Activated T-helper 2 cell treated with anti-CD3 and anti-CD28 coated beads, Interferon-gamma antibody, Interleukin-2, Interleukin-4, amounts not matched to agents 10 μg/mL and 5 μg/mL and 100 μg/mL, durations not matched to agents 14 hours and 24 hours and 36 hours (primary cell): ENCODE results near the gene CARMIL1. TPM values are rescaled to one million over a fixed set of nuclear protein-coding genes. Genes with fewer than 3 reads are reported as not detected.
"Not testable (repeated sequence)": the region's sequence is repeated elsewhere in the genome, so short reads cannot be mapped to it uniquely, and the experiment has no call there.

Experiments
- DNase-seq: peaks from one replicate; pipeline ENCODE4 v3.0.0; 2021; ENCODE audit warnings: low spot score
- H3K27ac Mint-ChIP-seq: one replicate; pipeline ENCODE4 v1.8.0; 2021; ENCODE audit warnings: mixed read lengths
- H3K27me3 Mint-ChIP-seq: one replicate; pipeline ENCODE4 v1.8.0; 2021; ENCODE audit warnings: low read depth, mixed read lengths
- H3K36me3 Mint-ChIP-seq: one replicate; pipeline ENCODE4 v1.8.0; 2021; ENCODE audit warnings: low read depth, mixed read lengths
- H3K4me1 Mint-ChIP-seq: one replicate; pipeline ENCODE4 v1.8.0; 2021; ENCODE audit warnings: low read depth, mixed read lengths
- H3K4me3 Mint-ChIP-seq: one replicate; pipeline ENCODE4 v1.8.0; 2021; ENCODE audit warnings: low read depth, mild to moderate bottlenecking, moderate library complexity, mixed read lengths
- H3K9me3 Mint-ChIP-seq: one replicate; pipeline ENCODE4 v1.8.0; 2021; ENCODE audit warnings: mixed read lengths
- intact Hi-C: fragments of 100-400 bp; cut with micrococcal nuclease; formaldehyde crosslinking; loops from one replicate; pipeline ENCODE4 v1.15.1; 2023
- total RNA-seq: library from RNA; stranded (reverse); gene quantifications from 2 replicates; pipeline ENCODE4 v1.2.3, GENCODE V29; 2022

CARMIL1 gene
- total RNA-seq, 1 donor from 2014 or later, result 1.7 TPM

DNA sequence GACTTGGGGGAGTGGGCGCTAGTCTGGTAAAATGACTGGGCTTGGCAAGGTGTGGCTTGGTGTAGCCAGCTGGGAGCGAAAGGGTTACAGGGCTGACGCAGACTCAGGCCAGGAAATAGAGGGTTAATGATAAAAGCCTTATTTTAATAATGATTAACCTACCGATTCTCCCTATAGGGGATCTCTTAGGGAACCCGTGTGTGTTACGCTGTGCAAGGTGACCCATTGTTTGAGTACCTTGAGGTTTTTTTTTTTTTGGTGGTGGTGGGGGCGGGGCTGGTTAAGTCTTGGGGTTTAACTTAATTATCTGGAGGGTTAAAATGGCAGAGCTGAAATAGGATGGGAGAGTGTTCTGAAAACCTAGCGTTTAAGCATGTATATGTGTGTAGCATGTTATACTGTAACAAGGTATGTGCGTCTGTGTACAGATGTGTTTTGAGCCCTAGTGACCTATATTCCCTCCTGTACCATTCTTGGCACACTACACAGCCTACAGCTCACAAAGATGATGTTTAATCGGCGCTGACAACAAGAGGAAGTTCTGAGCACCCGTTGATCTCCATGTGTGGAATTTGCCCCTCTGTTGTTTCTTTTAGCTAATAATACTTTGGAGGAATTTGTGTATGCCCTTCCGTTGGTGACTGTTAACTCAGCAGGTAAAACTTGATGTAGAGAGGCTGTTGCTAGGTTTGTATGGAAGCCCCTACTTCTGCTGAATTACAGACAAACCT, 1.3 kb downstream of the CARMIL1 start:
- Mint-ChIP-seq H3K9me3 (no peaks in the 10 kb centered on the region), H3K27ac (no peak overlapping the region), H3K4me1 (peaks cover 21% of the 10 kb centered on the region), H3K4me3 (peak overlapping the region; percentile 76), H3K36me3 (no peaks in the 10 kb centered on the region), H3K27me3 (peaks cover 19% of the 10 kb centered on the region)
- intact Hi-C loops, result no loop called here
- no peak for DNase-seq

GRCh38 chr6:25286891-25287290, 7.7 kb downstream of the CARMIL1 start:
- intact Hi-C loops, result no loop called here
- no peaks in the 10 kb centered on the region for H3K36me3 Mint-ChIP-seq
- H3K27me3 Mint-ChIP-seq, result no peaks in the 10 kb centered on the region
- no peak for DNase-seq
- no peaks in the 10 kb centered on the region for H3K9me3 Mint-ChIP-seq
- H3K4me3 Mint-ChIP-seq, result no peak overlapping the region
- no peaks in the 10 kb centered on the region for H3K4me1 Mint-ChIP-seq
- H3K27ac Mint-ChIP-seq, result no peak overlapping the region

DNA sequence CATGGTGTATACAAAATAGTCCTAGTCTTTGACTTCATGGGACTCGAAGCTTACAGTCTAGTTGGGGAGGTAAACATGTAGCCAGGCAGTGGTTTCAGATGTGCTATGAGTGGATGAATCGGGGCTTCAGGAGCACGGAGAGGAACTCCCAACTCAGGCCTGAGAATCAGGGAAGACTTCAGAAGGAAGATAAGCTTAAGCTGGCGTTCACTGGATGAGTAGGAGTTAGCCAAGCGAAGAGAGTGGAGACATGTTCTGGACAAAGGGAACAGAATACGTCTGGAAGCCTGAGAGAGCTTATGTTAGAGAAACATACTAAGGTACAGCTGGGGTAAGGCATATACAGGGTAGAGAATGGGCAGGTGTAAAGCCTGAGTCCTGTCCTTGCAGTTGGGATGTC, 8.8 kb downstream of the CARMIL1 start:
- no peak for DNase-seq
- Mint-ChIP-seq H3K27me3 (no peaks in the 10 kb centered on the region), H3K27ac (no peak overlapping the region), H3K36me3 (no peaks in the 10 kb centered on the region), H3K4me1 (no peaks in the 10 kb centered on the region), H3K4me3 (no peak overlapping the region), H3K9me3 (no peaks in the 10 kb centered on the region)
- intact Hi-C loops, result no loop called here

DNA sequence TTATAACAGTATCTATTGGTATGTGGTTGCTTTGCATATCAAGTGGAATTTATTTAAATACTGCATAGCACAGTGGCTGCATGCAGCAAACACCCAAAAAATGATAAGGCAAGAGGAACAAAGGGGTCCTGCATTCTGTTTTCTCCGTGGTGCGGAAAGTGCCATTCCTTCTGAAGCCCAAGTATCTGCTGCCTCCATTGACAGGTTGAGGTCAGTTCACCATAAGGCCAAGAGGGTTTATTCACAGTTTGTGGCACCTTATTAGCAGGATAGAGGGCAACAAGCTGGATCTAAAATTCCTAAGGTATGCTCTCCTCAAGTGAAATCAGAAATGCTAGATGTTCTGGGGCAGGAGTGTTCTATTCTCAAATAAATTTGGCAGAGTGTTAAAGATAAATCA, 9.3 kb downstream of the CARMIL1 start:
- H3K4me1 Mint-ChIP-seq, result no peaks in the 10 kb centered on the region
- intact Hi-C loops, result no loop called here
- no peak for DNase-seq
- no peaks in the 10 kb centered on the region for H3K9me3 Mint-ChIP-seq
- H3K36me3 Mint-ChIP-seq, result no peaks in the 10 kb centered on the region
- no peak overlapping the region for H3K4me3 Mint-ChIP-seq
- no peak overlapping the region for H3K27ac Mint-ChIP-seq
- no peaks in the 10 kb centered on the region for H3K27me3 Mint-ChIP-seq

GRCh38 chr6:25290306-25291060, 11.3 kb downstream of the CARMIL1 start:
- Mint-ChIP-seq H3K27ac (no peak overlapping the region), H3K27me3 (peaks cover 5% of the 10 kb centered on the region), H3K9me3 (no peaks in the 10 kb centered on the region), H3K36me3 (no peaks in the 10 kb centered on the region), H3K4me1 (no peaks in the 10 kb centered on the region), H3K4me3 (no peak overlapping the region)
- intact Hi-C loops, result no loop called here
- DNase-seq, result no peak

DNA sequence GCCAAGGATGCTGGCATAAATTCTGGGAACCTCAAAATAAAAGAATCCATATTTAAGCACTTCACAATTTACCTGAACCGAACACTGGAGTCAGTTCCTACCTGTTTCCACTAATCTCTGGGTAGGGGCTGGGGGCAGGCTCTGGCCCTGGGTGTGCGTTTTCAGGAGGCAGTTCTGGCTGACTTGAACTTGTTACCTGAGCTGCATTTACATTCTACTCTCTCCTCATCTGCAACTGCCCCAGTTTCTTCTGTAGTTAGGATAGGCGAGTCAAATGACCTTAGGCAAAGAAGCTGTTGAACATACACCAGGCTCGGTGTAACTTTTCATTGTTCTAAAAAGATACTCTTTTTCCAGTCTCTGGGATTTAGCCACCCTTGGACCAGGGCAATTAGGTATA, 13.2 kb downstream of the CARMIL1 start:
- H3K9me3 Mint-ChIP-seq, result no peaks in the 10 kb centered on the region
- no peak overlapping the region for H3K4me3 Mint-ChIP-seq
- H3K4me1 Mint-ChIP-seq, result no peaks in the 10 kb centered on the region
- H3K27me3 Mint-ChIP-seq, result peaks cover 6% of the 10 kb centered on the region
- H3K27ac Mint-ChIP-seq, result no peak overlapping the region
- no peaks in the 10 kb centered on the region for H3K36me3 Mint-ChIP-seq
- no peak for DNase-seq
- intact Hi-C loops, result no loop called here

DNA sequence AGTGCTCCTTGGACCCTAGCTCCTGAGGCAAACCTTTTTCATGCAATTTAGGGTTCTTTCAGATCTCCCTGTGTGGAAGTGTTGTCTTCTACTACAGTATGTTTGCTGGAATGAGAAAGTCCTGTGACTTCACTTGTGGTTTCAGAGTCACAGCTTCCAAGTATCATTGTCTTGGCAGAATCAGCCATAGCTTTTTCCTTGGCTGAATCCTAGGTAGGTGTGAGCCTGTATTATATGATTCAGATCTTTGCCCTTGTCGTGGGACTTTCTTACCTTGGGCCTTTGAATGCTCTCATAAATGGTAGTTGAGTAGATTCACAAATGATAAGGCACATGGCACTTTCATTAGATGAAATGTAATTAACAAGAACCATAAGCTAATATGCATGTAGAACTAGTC, 16.5 kb downstream of the CARMIL1 start:
- peaks cover 6% of the 10 kb centered on the region for H3K27me3 Mint-ChIP-seq
- H3K9me3 Mint-ChIP-seq, result no peaks in the 10 kb centered on the region
- H3K4me3 Mint-ChIP-seq, result no peak overlapping the region
- DNase-seq, result no peak
- H3K4me1 Mint-ChIP-seq, result no peaks in the 10 kb centered on the region
- intact Hi-C loops, result no loop called here
- no peak overlapping the region for H3K27ac Mint-ChIP-seq
- H3K36me3 Mint-ChIP-seq, result no peaks in the 10 kb centered on the region

- peaks cover 6% of the 10 kb centered on the region for H3K27me3 Mint-ChIP-seq
- no peak overlapping the region for H3K27ac Mint-ChIP-seq
- no peak overlapping the region for H3K4me3 Mint-ChIP-seq
- no peaks in the 10 kb centered on the region for H3K36me3 Mint-ChIP-seq
- no peak for DNase-seq
- no peaks in the 10 kb centered on the region for H3K9me3 Mint-ChIP-seq
- intact Hi-C loops, result no loop called here
- no peaks in the 10 kb centered on the region for H3K4me1 Mint-ChIP-seq
These were observed 17.2 kb downstream of the CARMIL1 start for GRCh38 chr6:25296217-25296905.

- peaks cover 6% of the 10 kb centered on the region for H3K27me3 Mint-ChIP-seq
These were observed 17.9 kb downstream of the CARMIL1 start for GRCh38 chr6:25297039-25297441.

GRCh38 chr6:25297823-25298522, 18.8 kb downstream of the CARMIL1 start:
- no peak overlapping the region for H3K4me3 Mint-ChIP-seq
- no peak overlapping the region for H3K27ac Mint-ChIP-seq
- no peaks in the 10 kb centered on the region for H3K36me3 Mint-ChIP-seq
- intact Hi-C loops, result no loop called here
- H3K27me3 Mint-ChIP-seq, result peaks cover 6% of the 10 kb centered on the region
- DNase-seq, result no peak
- H3K9me3 Mint-ChIP-seq, result no peaks in the 10 kb centered on the region
- no peaks in the 10 kb centered on the region for H3K4me1 Mint-ChIP-seq

More at GRCh38 chr6:25297039-25297441, 17.9 kb downstream of the CARMIL1 start:
- no peak overlapping the region for H3K27ac Mint-ChIP-seq
- H3K4me3 Mint-ChIP-seq, result no peak overlapping the region
- no peaks in the 10 kb centered on the region for H3K36me3 Mint-ChIP-seq
- no peaks in the 10 kb centered on the region for H3K4me1 Mint-ChIP-seq
- intact Hi-C loops, result no loop called here
- no peak for DNase-seq
- no peaks in the 10 kb centered on the region for H3K9me3 Mint-ChIP-seq

DNA sequence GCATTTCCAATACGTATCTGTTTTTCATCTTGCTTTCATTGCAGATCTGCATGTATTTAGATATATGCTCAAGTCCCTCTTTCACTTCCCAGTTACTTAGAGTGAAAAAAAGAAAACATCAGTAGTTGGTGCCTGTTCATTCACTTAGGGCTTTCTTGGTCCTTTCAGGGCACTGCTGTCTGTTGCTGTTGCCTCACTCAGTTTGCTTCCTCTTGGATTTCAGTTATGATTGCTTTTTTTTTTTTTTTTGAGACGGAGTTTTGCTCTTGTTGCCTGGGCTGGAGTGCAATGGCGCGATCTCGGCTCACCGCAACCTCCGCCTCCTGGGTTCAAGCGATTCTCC, 19.3 kb downstream of the CARMIL1 start:
- H3K27ac Mint-ChIP-seq, DNase-seq, H3K9me3 Mint-ChIP-seq, H3K27me3 Mint-ChIP-seq, H3K36me3 Mint-ChIP-seq, H3K4me3 Mint-ChIP-seq, intact Hi-C loops, H3K4me1 Mint-ChIP-seq: not testable (repeated sequence)

DNA sequence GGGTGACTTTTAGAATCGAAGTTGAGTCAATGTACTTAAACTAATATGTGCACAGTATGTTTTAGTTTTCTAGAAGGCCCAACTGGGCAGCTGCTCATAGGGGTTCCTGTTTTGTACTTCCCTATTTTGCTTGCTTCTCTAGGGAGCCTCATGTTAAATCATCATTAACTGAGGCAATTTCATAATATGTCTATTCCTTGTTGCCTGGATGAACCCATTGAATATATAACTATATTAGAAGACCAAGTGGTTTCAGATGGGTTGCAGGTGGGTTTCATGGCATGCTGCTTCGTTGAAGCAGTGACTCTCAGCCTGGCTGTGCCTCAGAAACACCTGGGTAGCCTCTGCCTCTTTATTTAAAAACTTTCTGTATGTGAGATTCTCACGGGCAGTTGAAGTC, 22.2 kb downstream of the CARMIL1 start:
- H3K4me3 Mint-ChIP-seq, result no peak overlapping the region
- peaks cover under 1% of the 10 kb centered on the region for H3K4me1 Mint-ChIP-seq
- intact Hi-C loops, result no loop called here
- H3K36me3 Mint-ChIP-seq, result no peaks in the 10 kb centered on the region
- H3K9me3 Mint-ChIP-seq, result no peaks in the 10 kb centered on the region
- H3K27ac Mint-ChIP-seq, result no peak overlapping the region
- no peak for DNase-seq
- H3K27me3 Mint-ChIP-seq, result peaks cover 7% of the 10 kb centered on the region
